ENCODE measurements around the gene FAXDC2. TPM values are rescaled to one million over a fixed set of nuclear protein-coding genes. Genes with fewer than 3 reads are reported as not detected.

The FAXDC2 gene, protein sequence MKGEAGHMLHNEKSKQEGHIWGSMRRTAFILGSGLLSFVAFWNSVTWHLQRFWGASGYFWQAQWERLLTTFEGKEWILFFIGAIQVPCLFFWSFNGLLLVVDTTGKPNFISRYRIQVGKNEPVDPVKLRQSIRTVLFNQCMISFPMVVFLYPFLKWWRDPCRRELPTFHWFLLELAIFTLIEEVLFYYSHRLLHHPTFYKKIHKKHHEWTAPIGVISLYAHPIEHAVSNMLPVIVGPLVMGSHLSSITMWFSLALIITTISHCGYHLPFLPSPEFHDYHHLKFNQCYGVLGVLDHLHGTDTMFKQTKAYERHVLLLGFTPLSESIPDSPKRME
- total RNA-seq: 0.34 and 1.6 TPM in 2 replicates

GRCh38 chr5:154850255-154851062 lies at the start of gene FAXDC2:
TSS of gene FAXDC2 (minus strand) at chr5:154850603. CDS start at chr5:154838178, 12,425 bp downstream.

DNA sequence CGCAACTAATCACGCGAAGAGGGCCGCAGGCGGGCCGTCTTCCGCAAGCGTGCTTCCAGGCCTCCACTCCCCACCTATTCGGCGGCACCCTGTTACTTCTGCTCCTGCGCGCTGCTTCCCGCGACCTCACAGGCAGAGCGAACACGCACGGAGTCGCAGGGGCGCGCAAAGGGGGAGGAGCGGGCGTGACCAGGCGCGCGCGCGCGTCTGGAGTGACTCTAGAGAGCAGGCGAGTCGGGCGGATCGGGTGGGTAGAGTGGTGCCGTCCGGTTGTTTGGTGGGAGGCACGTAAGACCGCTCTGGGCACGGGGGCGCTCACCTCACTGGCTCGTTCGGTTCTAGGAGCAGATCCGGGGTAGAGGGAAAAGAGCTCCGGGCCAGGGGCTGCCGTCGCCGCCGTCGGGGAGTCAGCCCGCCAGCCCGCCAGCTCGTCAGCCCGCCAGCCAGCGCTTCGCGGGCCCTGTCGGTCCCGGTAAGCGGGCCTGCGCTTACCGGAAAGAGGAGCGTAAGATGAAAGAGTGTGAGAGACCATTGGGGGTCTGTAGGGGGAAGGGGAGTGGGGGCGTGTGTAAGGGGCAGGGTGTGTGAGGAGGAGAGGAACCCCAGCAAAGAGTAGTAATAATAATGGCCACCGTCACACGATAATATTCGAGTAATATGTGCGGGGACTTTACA lies 8.0 kb upstream of the FAXDC2 start, which contains the start of gene CNOT8:
CNOT8 (plus strand) TSS at position 331 of the 675 bp plus-strand sequence. CDS start 4,652 bp downstream, outside the sequence.

Other genes starting within 250 kb of the FAXDC2 start
- gene LARP1, start 95.2 kb downstream of the FAXDC2 start, total RNA-seq: 66.0 and 138 TPM in 2 replicates
- 52.3 and 57.6 TPM in 2 replicates for gene CNOT8, start 8.0 kb upstream of the FAXDC2 start, total RNA-seq
- 21.5 and 31.2 TPM in 2 replicates for gene GEMIN5, start 87.6 kb upstream of the FAXDC2 start, total RNA-seq
- 18.1 and 18.8 TPM in 2 replicates for gene MRPL22, start 90.5 kb upstream of the FAXDC2 start, total RNA-seq
- gene KIF4B, start 163.2 kb upstream of the FAXDC2 start, total RNA-seq: under 0.01 TPM in 1 of 2 replicates, not detected in the other

Measured in nasal cavity respiratory epithelium epithelial cell of viscerocranial mucosa (primary cell).